Stimulated activated naive CD8-positive, alpha-beta T cell treated with anti-CD3 and anti-CD28 coated beads, Interleukin-15, Interleukin-2, amounts not matched to agents 100 ng/mL and 50 ng/mL, for 24 hours (primary cell): ENCODE measurements around the gene PYGL.

Source experiments
- H3K27ac Mint-ChIP-seq: one replicate; pipeline ENCODE4 v1.8.0; 2021; ENCODE audit warnings: mild to moderate bottlenecking, mixed read lengths
- H3K27me3 Mint-ChIP-seq: one replicate; pipeline ENCODE4 v1.8.0; 2021; ENCODE audit warnings: mixed read lengths
- H3K36me3 Mint-ChIP-seq: one replicate; pipeline ENCODE4 v1.8.0; 2021; ENCODE audit warnings: low read depth, mixed read lengths
- H3K4me1 Mint-ChIP-seq: one replicate; pipeline ENCODE4 v1.8.0; 2021; ENCODE audit warnings: low read depth, mixed read lengths
- H3K4me3 Mint-ChIP-seq: one replicate; pipeline ENCODE4 v1.8.0; 2021; ENCODE audit warnings: mild to moderate bottlenecking, mixed read lengths
- H3K9me3 Mint-ChIP-seq: one replicate; pipeline ENCODE4 v1.8.0; 2021; ENCODE audit warnings: mixed read lengths

Gene PYGL

DNA sequence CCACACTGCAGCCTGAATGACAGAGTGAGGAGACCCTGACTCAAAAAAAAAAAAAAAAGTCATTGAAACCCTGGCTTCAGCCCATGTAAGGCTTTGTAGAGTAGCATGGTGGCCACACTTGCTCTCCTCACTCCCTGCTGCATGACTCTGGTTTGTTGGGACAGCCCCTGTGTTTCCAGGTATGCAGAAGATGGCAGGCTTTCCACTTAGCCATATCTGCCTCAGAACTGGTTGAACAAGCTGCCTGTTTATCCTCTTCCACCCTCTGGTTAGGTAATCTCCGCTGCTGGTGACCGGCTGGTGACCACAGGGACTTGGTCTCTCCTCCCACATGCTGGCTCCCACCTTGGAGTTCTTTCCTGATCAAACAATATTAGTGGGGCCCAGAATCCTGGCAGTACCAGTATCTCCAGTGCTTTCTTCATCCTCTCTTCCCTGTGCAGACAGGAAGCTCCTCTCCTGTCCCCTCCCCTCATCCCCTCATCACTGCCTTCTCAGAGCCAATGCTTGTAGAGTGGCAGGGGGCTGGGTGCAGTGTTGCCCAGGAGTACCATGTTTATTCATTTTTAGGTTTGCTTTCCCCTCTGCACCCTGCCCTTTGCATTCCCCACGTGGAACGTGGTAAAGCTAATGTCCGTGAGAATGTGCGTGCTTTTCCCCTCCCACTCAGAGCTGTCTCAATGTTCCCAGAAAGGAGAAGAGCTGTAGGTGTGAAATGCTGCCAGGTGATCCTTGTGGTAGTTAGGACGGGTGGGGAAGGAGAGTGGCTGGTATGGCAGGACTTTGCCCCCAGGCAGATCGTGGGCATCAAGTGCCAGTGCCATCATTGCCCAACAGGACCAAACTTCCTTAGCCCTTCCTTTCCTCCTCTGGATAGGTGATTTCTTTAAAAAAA is 61.1 kb downstream of the PYGL start:
- H3K4me1 Mint-ChIP-seq: peaks cover 5% of the 10 kb centered on the region

DNA sequence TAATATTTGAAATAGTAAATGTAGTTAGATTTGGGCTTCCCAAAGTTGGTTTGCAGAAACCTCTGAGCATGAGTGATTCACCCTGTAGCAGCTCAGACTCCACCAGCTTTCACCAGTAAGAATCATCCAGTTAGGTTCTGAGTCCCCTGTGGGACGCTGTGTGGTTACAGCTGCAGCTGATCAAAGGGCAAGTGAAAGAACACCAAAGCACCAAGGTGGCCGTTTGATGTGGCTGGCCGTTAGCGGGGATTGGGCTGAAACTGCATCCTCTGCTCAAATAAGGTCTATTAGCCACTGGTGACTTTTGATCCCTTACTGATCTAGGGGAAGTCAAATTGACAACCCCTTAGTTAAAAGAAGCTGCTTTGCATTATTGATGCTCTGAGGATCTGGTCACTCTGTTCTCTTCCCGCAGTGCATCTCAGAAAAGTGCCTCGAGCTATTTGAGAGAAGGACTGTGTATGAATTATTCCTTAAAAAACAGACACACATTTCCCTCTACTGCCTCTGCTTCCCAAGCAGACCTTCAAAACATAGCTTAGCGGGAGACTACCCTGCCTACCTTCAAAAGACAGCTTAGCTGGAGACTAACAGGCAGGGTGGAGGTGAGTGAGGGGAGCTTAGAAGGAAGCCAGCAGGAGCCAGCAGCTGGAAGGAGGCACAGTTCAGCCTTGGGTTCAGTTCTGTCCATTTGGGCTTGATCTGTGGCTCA is 68.8 kb downstream of the PYGL start:
- Mint-ChIP-seq H3K36me3 (no peaks in the 10 kb centered on the region), H3K9me3 (no peaks in the 10 kb centered on the region), H3K27me3 (peaks cover 81% of the 10 kb centered on the region), H3K4me3 (no peak overlapping the region), H3K4me1 (peaks cover 41% of the 10 kb centered on the region), H3K27ac (no peak overlapping the region)

More for the DNA sequence above, 61.1 kb downstream of the PYGL start:
- Mint-ChIP-seq H3K9me3 (no peaks in the 10 kb centered on the region), H3K4me3 (no peak overlapping the region), H3K27me3 (peaks cover 55% of the 10 kb centered on the region), H3K27ac (no peak overlapping the region), H3K36me3 (no peaks in the 10 kb centered on the region)

DNA sequence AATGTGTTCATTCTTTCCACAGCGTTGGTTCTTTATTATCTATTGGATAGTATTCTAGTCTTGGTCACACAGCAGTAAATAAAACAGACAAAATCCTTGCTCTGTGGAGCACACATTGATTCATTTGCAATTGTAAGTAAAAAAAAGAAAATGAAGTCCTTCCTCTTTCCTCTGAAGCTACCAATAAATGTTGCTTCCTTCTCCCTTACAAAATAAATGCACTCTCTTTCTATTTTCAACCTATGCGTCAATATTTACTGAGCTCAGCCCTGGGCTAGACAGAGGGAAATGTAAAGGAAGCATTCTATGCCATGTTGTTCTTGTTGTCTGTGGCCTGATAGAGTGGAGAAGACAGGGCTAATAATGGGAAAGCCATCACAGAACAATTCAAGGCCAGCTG is 69.5 kb downstream of the PYGL start:
- Mint-ChIP-seq H3K27me3 (peaks cover 84% of the 10 kb centered on the region), H3K36me3 (no peaks in the 10 kb centered on the region), H3K27ac (no peak overlapping the region), H3K9me3 (no peaks in the 10 kb centered on the region), H3K4me1 (peaks cover 41% of the 10 kb centered on the region), H3K4me3 (no peak overlapping the region)

DNA sequence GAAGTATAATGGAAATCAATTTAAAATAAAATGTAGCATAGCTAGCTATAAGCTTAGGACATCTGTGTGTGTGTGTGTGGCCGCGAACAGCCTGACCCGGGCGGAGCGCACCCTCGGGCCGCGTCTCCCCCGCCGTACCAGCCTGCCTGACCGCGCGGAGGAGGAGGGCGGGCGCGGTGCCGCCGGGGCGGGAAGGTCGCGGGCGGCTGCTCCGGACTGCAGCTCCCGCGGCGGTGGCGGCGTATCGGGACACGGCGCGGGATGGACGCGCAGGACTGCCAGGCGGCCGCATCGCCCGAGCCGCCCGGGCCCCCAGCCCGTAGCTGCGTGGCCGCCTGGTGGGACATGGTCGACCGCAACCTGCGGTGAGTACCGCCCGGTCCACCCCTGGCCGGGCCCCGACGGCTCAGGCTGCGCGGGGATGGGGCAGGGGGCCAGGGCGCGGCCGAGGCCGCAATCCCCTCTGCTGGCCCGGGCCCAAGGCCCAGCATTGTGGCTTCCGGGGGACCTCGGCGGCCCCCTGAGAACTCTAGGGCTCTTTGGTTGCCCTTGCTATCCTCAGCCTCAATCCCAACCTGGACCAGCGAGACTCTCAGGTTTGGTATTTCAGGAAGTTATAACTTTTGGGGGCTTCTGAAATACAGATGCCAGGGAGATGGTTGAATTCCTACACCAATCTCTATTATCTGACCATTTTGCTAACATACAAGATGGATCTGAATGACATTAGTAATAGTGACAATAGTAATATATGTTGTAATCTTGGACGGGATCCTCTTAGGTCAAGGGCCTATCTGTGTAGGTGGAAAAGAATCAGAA is 72.2 kb downstream of the PYGL start, which contains the start of gene ABHD12B:
Gene ABHD12B, plus strand, starts transcription at position 140 of the 819 bp plus-strand sequence. Its CDS starts 122 bp downstream, at position 262.
- no peaks in the 10 kb centered on the region for H3K36me3 Mint-ChIP-seq
- no peaks in the 10 kb centered on the region for H3K9me3 Mint-ChIP-seq
- H3K4me3 Mint-ChIP-seq: peak within 1 kb of the TSS; percentile 19
- H3K27ac Mint-ChIP-seq: no peak within 1 kb of the TSS
- H3K27me3 Mint-ChIP-seq: peaks cover 81% of the 10 kb centered on the region
- peaks cover 41% of the 10 kb centered on the region for H3K4me1 Mint-ChIP-seq

DNA sequence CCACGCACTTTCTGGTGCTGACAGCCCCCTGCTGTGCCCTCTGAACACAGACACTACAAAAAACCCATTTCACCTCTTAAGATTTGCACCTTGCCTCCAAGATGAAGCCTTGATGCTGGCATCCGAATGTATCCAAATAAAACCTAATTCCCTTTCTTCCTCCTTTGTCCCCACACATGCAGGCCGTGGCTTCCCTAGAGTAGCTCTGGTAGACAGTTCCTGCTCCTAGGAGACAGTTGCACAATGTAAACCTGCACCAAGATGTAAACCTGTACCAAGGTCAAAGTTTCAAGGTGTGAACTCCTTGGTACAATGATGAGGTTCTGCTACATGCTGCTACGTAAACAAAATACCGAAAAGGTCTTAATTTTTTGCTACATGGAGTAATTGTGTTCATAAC is 73.1 kb downstream of the PYGL start:
- Mint-ChIP-seq H3K36me3 (no peaks in the 10 kb centered on the region), H3K27ac (no peak overlapping the region), H3K4me3 (peak overlapping the region; percentile 19), H3K27me3 (peaks cover 79% of the 10 kb centered on the region), H3K4me1 (peaks cover 40% of the 10 kb centered on the region), H3K9me3 (no peaks in the 10 kb centered on the region)

DNA sequence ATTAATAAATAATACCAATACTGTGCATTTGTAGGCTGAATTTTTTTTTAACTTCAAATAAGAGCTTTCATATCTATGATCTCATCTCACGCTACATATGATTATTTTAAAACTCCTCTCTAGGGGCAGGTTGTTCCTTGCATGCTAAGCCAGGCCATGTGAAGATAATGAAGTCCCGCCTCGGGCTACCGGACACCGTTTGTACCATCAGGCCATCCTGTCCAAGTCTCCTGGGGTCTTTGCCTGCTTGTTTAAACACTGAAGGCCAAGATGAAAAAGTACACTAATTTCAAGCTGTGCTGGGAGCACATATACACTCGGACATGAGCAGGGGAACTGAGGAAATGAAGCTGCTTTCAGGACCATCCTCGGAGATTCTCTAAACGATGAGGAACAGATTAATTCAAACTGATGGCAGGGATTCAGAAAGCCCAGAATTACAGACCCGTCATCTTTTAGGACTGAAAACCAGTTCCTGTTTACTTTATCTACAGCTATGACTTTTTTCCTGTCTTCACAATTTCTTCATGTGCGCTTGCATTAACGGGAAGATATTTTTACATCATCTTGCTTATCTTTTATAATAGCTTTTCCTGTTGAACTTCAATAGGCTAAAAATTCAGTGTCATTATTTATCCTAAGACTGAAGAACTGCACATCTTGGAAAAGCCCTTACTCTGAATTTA is 78.7 kb downstream of the PYGL start:
- peaks cover under 1% of the 10 kb centered on the region for H3K4me1 Mint-ChIP-seq
- no peaks in the 10 kb centered on the region for H3K9me3 Mint-ChIP-seq
- peaks cover 46% of the 10 kb centered on the region for H3K27me3 Mint-ChIP-seq
- H3K27ac Mint-ChIP-seq: no peak overlapping the region
- H3K36me3 Mint-ChIP-seq: no peaks in the 10 kb centered on the region
- no peak overlapping the region for H3K4me3 Mint-ChIP-seq

DNA sequence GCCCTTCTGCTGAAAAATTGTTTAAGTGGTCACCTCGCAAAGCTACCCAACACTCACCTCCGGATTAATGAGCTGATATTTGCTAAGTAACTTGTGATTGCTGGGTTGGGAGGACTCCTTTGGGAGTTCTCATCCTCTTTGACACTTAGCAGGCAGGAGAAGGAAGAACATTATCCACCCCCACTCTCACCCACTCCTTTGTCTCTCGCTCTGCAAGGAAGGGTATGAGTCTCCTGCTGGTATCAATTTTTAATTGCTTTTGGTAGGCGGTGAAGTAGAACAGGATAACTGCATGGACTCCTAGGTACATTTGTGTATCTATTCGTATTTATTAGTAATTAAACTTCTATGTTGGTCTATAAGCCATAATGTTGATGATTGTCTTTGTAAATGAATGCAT is 79.3 kb downstream of the PYGL start:
- no peak overlapping the region for H3K27ac Mint-ChIP-seq
- H3K36me3 Mint-ChIP-seq: no peaks in the 10 kb centered on the region
- H3K27me3 Mint-ChIP-seq: peaks cover 40% of the 10 kb centered on the region
- H3K4me3 Mint-ChIP-seq: no peak overlapping the region
- no peaks in the 10 kb centered on the region for H3K9me3 Mint-ChIP-seq
- peaks cover 7% of the 10 kb centered on the region for H3K4me1 Mint-ChIP-seq

DNA sequence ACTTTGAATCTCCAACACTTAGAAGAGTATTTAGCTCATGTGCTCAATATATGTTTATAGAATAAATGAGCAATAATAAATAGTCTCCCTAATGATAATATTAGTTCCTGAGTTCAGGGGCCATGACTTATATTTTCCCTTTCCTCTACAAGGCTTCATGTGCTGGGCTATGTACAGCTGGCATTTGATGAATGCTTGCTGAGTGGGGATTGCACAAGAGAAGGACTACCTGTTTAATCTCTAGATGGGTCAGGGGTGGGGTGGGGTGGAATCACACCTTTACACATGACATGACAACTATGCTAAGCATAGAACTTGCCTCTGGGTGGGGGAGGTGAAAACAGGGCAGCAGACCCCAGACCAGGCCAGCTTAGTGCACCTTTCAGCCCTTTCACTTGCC is 80.0 kb downstream of the PYGL start:
- peaks cover 33% of the 10 kb centered on the region for H3K27me3 Mint-ChIP-seq

DNA sequence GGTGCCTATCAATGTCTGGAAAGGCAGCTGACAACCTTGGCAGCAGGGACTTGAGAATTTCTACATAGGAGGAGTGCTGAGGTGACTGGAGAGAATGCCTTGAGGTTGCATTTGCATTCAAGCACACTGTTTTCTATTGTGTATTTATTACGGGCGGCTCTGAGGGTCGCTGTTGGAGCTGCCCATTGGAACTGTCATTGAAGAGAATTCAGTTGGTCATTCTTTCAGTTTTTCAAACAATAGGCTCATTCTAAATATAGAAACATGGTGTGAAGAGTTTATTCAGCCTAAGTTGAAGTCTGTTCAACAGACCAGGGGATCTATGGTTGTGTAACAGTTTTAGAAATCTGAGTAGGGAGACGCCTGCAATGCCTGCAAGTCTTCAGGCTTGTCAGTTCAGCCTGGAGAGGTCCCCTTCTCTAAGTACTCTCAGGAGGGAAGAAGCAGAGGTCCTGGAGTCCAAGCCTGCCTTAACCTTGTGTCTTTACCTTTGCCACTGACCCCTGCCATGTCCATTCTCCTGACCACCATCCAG is 82.2 kb downstream of the PYGL start:
- Mint-ChIP-seq H3K27me3 (peaks cover 15% of the 10 kb centered on the region), H3K4me1 (peaks cover 13% of the 10 kb centered on the region), H3K36me3 (no peaks in the 10 kb centered on the region), H3K4me3 (no peak overlapping the region), H3K27ac (no peak overlapping the region), H3K9me3 (no peaks in the 10 kb centered on the region)

More for the DNA sequence above, 80.0 kb downstream of the PYGL start:
- Mint-ChIP-seq H3K4me3 (no peak overlapping the region), H3K27ac (no peak overlapping the region), H3K9me3 (no peaks in the 10 kb centered on the region), H3K36me3 (no peaks in the 10 kb centered on the region), H3K4me1 (peaks cover 10% of the 10 kb centered on the region)

DNA sequence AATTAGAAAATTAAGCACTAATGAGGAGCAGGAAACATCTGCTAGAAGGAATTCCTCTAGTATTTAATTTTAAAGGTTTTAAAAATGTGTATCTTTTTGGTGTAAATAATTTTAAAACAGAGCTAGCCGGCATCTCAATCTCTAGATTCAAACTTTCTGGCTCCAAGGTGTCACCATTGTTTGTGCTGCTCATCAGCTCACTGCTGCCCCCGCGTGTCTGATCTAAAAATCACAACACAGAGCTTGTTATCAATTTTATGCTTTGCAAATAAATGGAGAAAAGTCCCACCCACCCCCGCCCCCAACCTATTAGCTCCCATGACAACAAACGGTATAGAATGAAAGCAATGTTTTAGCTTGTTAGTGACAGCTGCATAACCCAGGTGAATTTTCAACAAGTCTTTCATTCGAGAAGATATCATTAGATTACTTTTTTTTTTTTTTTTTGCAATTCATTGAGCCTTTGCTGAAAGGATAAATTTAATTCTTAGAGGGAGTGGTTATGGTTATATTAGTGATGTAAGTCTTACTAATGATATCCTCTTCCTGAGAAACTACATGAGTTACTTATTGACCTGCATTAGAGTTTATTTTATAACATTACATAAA is 83.7 kb downstream of the PYGL start:
- Mint-ChIP-seq H3K27me3 (peaks cover 3% of the 10 kb centered on the region), H3K4me1 (peaks cover 13% of the 10 kb centered on the region), H3K27ac (peak overlapping the region; percentile 36), H3K4me3 (peak overlapping the region; percentile 87), H3K36me3 (no peaks in the 10 kb centered on the region), H3K9me3 (no peaks in the 10 kb centered on the region)

DNA sequence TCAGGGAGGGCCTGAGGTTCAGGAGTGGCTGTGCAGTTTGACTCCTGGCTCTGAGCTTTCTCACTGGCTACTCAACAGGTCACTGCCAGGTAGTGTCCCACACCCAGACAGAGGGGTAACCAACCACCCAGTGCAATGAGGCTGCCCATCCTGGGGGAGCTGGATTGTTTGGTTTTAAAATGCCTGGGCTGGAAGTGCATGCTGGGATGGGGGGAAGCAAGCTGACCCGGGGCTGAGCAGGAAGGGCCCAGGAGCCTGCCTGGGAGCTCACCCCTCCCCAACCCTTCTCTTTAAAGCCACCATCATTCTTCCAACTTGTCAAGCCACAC is 85.0 kb downstream of the PYGL start:
- peaks cover 13% of the 10 kb centered on the region for H3K4me1 Mint-ChIP-seq
- H3K9me3 Mint-ChIP-seq: no peaks in the 10 kb centered on the region
- no peaks in the 10 kb centered on the region for H3K27me3 Mint-ChIP-seq
- no peaks in the 10 kb centered on the region for H3K36me3 Mint-ChIP-seq
- peak overlapping the region; percentile 87 for H3K4me3 Mint-ChIP-seq
- H3K27ac Mint-ChIP-seq: no peak overlapping the region

DNA sequence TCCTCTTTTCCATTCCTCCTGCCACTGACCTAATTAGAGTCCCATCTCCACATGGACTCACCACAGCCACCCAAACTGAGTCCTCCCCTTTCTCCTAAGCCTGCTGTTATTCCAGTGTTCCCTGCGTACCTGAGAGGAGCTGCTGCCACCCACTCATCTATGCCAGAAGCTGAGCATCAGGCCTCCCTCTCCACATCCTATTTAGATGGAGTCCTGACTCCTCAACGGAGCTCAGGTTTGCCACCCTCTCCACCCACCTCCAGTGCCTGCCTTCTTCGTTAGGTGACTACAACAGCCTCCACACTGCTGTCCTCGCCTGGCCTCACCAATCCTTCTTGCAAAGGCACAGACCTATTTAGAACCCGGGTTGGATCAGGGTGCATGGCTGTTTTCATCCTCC is 87.6 kb downstream of the PYGL start:
- H3K4me3 Mint-ChIP-seq: no peak overlapping the region

DNA sequence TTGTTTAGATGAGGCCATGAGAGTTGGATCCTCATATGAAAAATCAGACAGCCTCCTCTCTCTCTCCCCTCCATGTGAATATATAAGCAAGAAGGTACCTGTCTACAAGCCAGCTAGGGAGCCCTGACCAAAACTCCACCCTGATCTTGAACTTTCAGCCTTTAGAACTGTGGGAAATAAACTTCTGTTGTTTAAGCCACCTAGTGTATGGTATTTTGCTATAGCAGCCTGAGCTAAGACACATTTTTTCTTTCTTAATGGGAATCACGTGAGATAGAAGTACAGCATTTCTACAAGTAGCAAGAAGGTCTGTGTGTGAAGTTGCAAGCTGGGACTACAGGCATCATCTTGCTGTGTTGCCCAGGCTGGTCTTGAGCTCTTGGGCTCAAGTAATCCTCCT is 88.7 kb downstream of the PYGL start:
- Mint-ChIP-seq H3K27ac (no peak overlapping the region), H3K9me3 (no peaks in the 10 kb centered on the region), H3K27me3 (no peaks in the 10 kb centered on the region), H3K4me3 (no peak overlapping the region), H3K36me3 (no peaks in the 10 kb centered on the region), H3K4me1 (peaks cover 13% of the 10 kb centered on the region)

More for the DNA sequence above, 87.6 kb downstream of the PYGL start:
- Mint-ChIP-seq H3K9me3 (no peaks in the 10 kb centered on the region), H3K27me3 (no peaks in the 10 kb centered on the region), H3K27ac (no peak overlapping the region), H3K36me3 (no peaks in the 10 kb centered on the region), H3K4me1 (peaks cover 13% of the 10 kb centered on the region)
